ENCODE results near the gene SMC1A.

GRCh38 chrX:53324803-53325202 lies 97.7 kb downstream of the SMC1A start:
- TF ChIP-seq ZNF10 (tag by site-specific recombination; IDR thresholded peaks at IDR 0.05): no peak
- no peak for TF ChIP-seq ZNF169 (tag by site-specific recombination; IDR thresholded peaks at IDR 0.05)
- TF ChIP-seq ZNF596 (tag by site-specific recombination; IDR thresholded peaks at IDR 0.05): no peak
- no peak for TF ChIP-seq REPIN1 (tag by site-specific recombination; IDR thresholded peaks at IDR 0.05; ENCODE audit: low read depth)
- no peak for TF ChIP-seq CTCF (tag by site-specific recombination; IDR thresholded peaks at IDR 0.05)
